Hepatocyte (in vitro differentiated cells): ENCODE data around the gene CALML5.

Experiments
- EZH2 ChIP-seq: fragments of 200-600 bp; sonication (generic); IDR thresholded peaks from 2 replicates; pipeline ENCODE4 v1.6.1; 2016; ENCODE audit warnings: antibody characterized with exemption, mild to moderate bottlenecking, borderline replicate concordance
- TF ChIP-seq, protein P1 (sequence below): fragments of 200-600 bp; sonication (generic); IDR thresholded peaks from 2 replicates; pipeline ENCODE4 v1.5.1; 2016; ENCODE audit warnings: antibody characterized with exemption, mild to moderate bottlenecking; ENCODE audit not compliant: poor library complexity

DNA sequence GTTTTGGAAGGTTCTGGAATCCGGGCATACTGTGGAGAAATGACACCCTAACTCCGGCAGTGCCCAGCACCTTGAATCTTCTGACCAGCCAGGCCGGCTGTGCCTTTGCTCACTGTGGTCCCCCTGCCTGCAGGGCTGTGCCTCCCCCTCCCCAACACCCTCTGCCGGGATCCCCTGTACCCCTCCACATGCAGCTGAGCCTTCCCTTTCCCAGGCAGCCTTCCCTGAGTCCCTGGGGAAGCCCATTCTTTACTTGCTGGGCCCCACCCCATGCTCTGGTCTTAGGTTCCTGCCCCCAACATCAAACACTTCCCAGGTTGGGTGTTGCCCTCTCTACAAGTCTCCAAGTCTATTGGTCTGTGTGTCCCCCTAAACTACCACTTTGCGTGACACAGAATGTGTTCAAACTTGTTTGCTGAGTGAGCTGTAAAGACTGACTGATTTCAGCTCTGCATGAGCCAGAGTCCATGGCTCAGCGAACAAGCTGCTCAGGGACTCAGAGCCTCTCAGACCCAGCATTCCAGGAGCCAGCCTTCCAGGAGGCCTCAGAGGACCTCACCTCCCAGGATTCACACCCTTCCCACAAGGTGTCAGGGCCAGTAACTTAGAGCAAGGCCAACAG, 31.6 kb downstream of the CALML5 start:
- TF ChIP-seq, protein P1, sequence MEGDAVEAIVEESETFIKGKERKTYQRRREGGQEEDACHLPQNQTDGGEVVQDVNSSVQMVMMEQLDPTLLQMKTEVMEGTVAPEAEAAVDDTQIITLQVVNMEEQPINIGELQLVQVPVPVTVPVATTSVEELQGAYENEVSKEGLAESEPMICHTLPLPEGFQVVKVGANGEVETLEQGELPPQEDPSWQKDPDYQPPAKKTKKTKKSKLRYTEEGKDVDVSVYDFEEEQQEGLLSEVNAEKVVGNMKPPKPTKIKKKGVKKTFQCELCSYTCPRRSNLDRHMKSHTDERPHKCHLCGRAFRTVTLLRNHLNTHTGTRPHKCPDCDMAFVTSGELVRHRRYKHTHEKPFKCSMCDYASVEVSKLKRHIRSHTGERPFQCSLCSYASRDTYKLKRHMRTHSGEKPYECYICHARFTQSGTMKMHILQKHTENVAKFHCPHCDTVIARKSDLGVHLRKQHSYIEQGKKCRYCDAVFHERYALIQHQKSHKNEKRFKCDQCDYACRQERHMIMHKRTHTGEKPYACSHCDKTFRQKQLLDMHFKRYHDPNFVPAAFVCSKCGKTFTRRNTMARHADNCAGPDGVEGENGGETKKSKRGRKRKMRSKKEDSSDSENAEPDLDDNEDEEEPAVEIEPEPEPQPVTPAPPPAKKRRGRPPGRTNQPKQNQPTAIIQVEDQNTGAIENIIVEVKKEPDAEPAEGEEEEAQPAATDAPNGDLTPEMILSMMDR: no peak
- no peak for TF ChIP-seq EZH2
